Bronchial epithelial cell (primary cell): ENCODE results near the gene RASSF5. TPM values are rescaled to one million over a fixed set of nuclear protein-coding genes. Genes with fewer than 3 reads are reported as not detected.

Experiments used
- DNase-seq: peaks from one replicate; pipeline ENCODE4 v3.0.0-alpha.2; 2010; ENCODE audit warnings: low read depth
- FAIRE-seq: peaks from 2 replicates; lab custom pipeline; 2011; peaks lifted over from hg19 to GRCh38; lab: Jason Lieb, UNC
- H3K27me3 ChIP-seq: 2 replicates; pipeline ENCODE4 v1.5.1; 2011; ENCODE audit warnings: low read length; ENCODE audit not compliant: control insufficient read depth, insufficient read depth
- H3K36me3 ChIP-seq: 2 replicates; pipeline ENCODE4 v1.5.1; 2011; ENCODE audit warnings: low read length; ENCODE audit not compliant: control insufficient read depth, insufficient read depth
- H3K4me3 ChIP-seq: 2 replicates; pipeline ENCODE4 v1.5.1; 2011; ENCODE audit warnings: mild to moderate bottlenecking, low read depth, low read length, control low read depth
- total RNA-seq: library from RNA; depleted of rRNA; stranded (reverse); fragments of >200 nt; gene quantifications from 2 replicates; pipeline ENCODE4 v1.2.1, GENCODE V29; 2014
- TF ChIP-seq, protein P1 (sequence below): IDR thresholded peaks from 2 replicates; pipeline ENCODE4 v1.5.1; 2011; ENCODE audit warnings: mild to moderate bottlenecking, moderate library complexity, low read length, control low read depth, inconsistent platforms; ENCODE audit not compliant: insufficient read depth, severe bottlenecking

Gene RASSF5
- total RNA-seq, 1 donor from 2014 or later, result 3.4 TPM

DNA sequence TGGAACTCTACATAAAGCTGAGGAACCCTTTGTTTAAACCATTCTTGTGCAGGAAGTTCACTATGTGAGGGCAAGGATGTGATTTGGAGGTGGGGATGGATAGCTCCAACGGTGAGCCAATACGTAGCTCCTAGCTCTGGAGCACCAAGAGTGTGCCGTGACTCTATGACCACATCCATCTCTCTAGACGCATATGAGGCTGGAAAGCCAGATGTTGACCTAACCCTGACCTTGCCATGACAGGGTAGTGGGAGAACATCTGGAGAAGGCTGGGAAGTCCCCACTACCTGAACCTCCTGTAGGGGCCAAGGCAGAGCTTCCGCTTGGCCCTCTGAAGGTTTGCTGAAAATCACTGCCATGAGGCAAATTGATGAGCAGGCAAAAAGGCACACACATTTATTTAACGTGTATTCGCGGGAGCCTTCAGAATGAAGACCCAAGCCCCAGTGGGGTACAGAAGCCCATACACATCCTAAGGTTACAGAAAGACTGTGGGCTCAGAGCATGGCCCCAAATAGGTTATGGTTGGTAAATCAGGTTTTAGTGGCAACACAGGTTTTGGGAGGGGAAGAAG is 61.5 kb downstream of the RASSF5 start:
- Histone ChIP-seq H3K36me3 (no peaks in the 10 kb centered on the region), H3K27me3 (no peaks in the 10 kb centered on the region), H3K4me3 (no peak overlapping the region)
- TF ChIP-seq, protein P1, sequence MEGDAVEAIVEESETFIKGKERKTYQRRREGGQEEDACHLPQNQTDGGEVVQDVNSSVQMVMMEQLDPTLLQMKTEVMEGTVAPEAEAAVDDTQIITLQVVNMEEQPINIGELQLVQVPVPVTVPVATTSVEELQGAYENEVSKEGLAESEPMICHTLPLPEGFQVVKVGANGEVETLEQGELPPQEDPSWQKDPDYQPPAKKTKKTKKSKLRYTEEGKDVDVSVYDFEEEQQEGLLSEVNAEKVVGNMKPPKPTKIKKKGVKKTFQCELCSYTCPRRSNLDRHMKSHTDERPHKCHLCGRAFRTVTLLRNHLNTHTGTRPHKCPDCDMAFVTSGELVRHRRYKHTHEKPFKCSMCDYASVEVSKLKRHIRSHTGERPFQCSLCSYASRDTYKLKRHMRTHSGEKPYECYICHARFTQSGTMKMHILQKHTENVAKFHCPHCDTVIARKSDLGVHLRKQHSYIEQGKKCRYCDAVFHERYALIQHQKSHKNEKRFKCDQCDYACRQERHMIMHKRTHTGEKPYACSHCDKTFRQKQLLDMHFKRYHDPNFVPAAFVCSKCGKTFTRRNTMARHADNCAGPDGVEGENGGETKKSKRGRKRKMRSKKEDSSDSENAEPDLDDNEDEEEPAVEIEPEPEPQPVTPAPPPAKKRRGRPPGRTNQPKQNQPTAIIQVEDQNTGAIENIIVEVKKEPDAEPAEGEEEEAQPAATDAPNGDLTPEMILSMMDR, result no peak
- no peak for DNase-seq
- no peak for FAIRE-seq

DNA sequence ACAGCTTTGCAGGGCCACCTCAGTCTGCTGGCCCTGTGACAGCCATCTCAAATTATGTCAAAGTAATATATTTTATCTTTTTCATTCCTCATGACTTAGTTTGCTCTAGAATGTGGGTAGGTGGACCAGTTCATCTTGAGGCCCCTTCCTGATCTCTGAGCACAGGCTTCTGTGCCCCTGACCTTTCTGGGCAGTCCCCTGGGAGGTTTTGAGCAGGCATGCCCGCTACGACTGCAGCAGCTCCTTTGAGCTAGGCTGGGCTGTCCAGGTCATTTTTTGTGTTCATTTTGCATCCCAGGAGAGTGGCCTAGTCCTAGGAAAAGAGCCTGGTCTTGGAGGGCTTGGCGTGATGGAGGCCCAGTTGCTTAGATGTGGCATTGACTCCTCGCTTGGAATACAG is 62.2 kb downstream of the RASSF5 start:
- Histone ChIP-seq H3K36me3 (no peaks in the 10 kb centered on the region), H3K4me3 (no peak overlapping the region), H3K27me3 (no peaks in the 10 kb centered on the region)
- TF ChIP-seq, protein P1, result no peak
- no peak for DNase-seq
- FAIRE-seq, result no peak

DNA sequence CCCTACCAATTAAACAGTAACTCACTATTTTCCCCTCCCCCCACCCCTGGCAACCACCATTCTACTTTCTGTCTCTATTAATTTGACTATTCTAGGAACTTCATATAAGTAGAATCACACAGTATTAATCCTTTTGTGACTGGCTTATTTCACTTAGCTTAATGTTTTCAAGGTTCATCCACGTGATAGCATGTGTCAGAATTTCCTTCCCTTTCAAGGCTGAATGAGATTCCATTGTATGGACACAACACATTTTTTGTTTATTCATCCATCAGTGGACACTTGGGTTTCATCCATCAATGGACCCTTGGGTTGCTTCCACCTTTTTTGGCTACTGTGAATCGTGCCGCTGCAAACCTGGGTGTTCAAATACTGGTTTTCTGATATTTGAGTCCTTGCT is 63.2 kb downstream of the RASSF5 start:
- Histone ChIP-seq H3K36me3 (no peaks in the 10 kb centered on the region), H3K27me3 (no peaks in the 10 kb centered on the region), H3K4me3 (no peak overlapping the region)
- DNase-seq, result no peak
- no peak for FAIRE-seq
- TF ChIP-seq, protein P1, result no peak

DNA sequence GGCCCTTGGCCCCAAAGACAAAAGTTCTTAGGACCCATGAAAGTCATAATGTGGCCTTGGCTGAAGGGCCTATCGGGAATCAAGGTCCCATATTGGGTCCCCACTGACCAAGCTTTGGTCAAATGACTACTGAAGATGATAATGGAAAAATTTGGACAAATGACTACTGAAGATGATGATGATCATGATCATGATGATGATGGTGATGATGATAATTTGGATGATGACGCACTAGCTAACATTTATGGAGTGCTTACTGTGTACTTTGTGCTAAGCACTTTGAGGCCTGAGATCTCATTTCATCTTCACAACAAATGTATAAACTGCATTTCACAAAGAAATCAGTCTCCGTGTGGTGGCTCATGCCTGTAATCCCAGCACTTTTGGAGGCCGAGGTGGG is 65.5 kb downstream of the RASSF5 start:
- Histone ChIP-seq H3K4me3 (no peak overlapping the region), H3K27me3 (no peaks in the 10 kb centered on the region), H3K36me3 (no peaks in the 10 kb centered on the region)
- TF ChIP-seq, protein P1, result no peak
- no peak for DNase-seq
- FAIRE-seq, result no peak

DNA sequence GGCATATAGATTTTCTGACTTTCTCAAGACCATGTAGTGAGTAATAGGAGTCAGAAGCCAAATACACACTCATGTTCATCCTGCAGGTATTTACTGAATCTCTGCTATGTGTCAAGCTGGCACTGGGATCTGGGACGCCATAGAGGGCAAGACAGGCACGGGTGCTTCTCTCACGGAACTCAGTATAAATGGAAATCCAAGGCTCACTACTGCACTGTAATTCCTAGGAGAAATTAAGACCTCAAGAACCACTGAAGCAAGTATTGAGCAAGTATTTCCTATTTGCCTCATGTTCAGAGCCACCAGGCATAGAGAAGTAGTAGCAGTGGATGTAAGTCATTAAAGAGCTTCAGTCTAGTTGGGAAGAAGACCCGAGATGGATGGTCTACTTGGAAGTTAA is 66.0 kb downstream of the RASSF5 start:
- DNase-seq (no peak), FAIRE-seq (no peak)
- TF ChIP-seq, protein P1, result no peak

DNA sequence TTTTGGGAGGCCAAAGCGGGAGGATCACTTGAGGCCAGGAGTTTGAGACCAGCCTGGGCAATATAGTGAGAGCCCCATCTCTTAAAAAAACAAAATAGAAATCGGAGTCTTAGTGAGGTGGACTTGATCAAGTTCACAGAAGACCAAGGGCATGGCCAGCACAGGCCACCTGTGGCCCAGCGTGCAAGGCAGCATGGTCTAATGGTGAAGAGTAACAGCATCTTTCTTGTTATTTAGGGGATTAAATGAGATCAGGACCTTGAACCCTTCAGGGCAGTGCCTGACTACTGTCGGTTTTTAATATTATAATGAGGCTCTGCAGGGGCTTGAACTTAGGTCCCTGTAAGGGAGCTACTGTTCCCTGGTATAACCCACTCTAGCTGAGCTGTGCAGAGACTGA is 66.4 kb downstream of the RASSF5 start:
- TF ChIP-seq, protein P1, result no peak
- Histone ChIP-seq H3K36me3 (no peaks in the 10 kb centered on the region), H3K4me3 (no peak overlapping the region), H3K27me3 (no peaks in the 10 kb centered on the region)
- no peak for DNase-seq
- no peak for FAIRE-seq

More for the DNA sequence above, 66.0 kb downstream of the RASSF5 start:
- H3K27me3 ChIP-seq, result no peaks in the 10 kb centered on the region
- H3K36me3 ChIP-seq, result no peaks in the 10 kb centered on the region
- no peak overlapping the region for H3K4me3 ChIP-seq
